OCI-M1 (cell line): ENCODE measurements around the gene NOL6.
"Not testable (repeated sequence)": the region's sequence is repeated elsewhere in the genome, so short reads cannot be mapped to it uniquely, and the experiment has no call there.

Source experiments
- DNase-seq: peaks from one replicate; lab custom pipeline; 2025; lab: John Stamatoyannopoulos, UW

The NOL6 gene

GRCh38 chr9:33473643-33474352, at the start of gene NOL6:
Gene NOL6, minus strand, starts transcription at chr9:33473924. Its CDS starts 82 bp downstream, at chr9:33473842.
- DNase-seq: peak; percentile 99

GRCh38 chr9:33521861-33522260, 48.1 kb upstream of the NOL6 start:
- DNase-seq: not testable (repeated sequence)

GRCh38 chr9:33517934-33518577, 44.3 kb upstream of the NOL6 start:
- not testable (repeated sequence) for DNase-seq

GRCh38 chr9:33517373-33517772, 43.6 kb upstream of the NOL6 start:
- peak; percentile 73 for DNase-seq

GRCh38 chr9:33516397-33516796, 42.7 kb upstream of the NOL6 start:
- DNase-seq: peak; percentile 5

- not testable (repeated sequence) for DNase-seq
Measured at GRCh38 chr9:33515342-33515995, 41.7 kb upstream of the NOL6 start.

- not testable (repeated sequence) for DNase-seq
Measured at GRCh38 chr9:33512535-33512934, 38.8 kb upstream of the NOL6 start.

GRCh38 chr9:33511184-33511517, 37.4 kb upstream of the NOL6 start:
- DNase-seq: not testable (repeated sequence)

- peak; percentile 82 for DNase-seq
Measured at GRCh38 chr9:33510262-33511183, 36.8 kb upstream of the NOL6 start.

GRCh38 chr9:33506626-33507370, 33.1 kb upstream of the NOL6 start:
- no peak for DNase-seq

GRCh38 chr9:33498387-33498786, 24.7 kb upstream of the NOL6 start:
- DNase-seq: peak; percentile 64

GRCh38 chr9:33493819-33494218, 20.1 kb upstream of the NOL6 start:
- peak; percentile 45 for DNase-seq

GRCh38 chr9:33489066-33489465, 15.3 kb upstream of the NOL6 start:
- DNase-seq: no peak

- not testable (repeated sequence) for DNase-seq
Measured at GRCh38 chr9:33485312-33485711, 11.6 kb upstream of the NOL6 start.

- no peak for DNase-seq
Measured at GRCh38 chr9:33480976-33481375, 7.3 kb upstream of the NOL6 start.

GRCh38 chr9:33480106-33480505, 6.4 kb upstream of the NOL6 start:
- no peak for DNase-seq

- DNase-seq: no peak
Measured at GRCh38 chr9:33476503-33476902, 2.8 kb upstream of the NOL6 start.

- DNase-seq: no peak
Measured at GRCh38 chr9:33475357-33475756, 1.6 kb upstream of the NOL6 start.

- DNase-seq: peak; percentile 12
Measured at GRCh38 chr9:33472881-33473615, 676 bp downstream of the NOL6 start.

- no peak for DNase-seq
Measured at GRCh38 chr9:33472171-33472880, 1.4 kb downstream of the NOL6 start.
